Hepatocyte (in vitro differentiated cells): Measurements from ENCODE around the gene ASB6.

Source experiments
- CTCF ChIP-seq: fragments of 200-600 bp; sonication (generic); IDR thresholded peaks from 2 replicates; pipeline ENCODE4 v1.5.1; 2016; ENCODE audit warnings: antibody characterized with exemption, mild to moderate bottlenecking; ENCODE audit not compliant: poor library complexity
- EZH2 ChIP-seq: fragments of 200-600 bp; sonication (generic); IDR thresholded peaks from 2 replicates; pipeline ENCODE4 v1.6.1; 2016; ENCODE audit warnings: antibody characterized with exemption, mild to moderate bottlenecking, borderline replicate concordance

- TF ChIP-seq CTCF (no peak), EZH2 (no peak)
These were observed 14.2 kb downstream of the ASB6 start for GRCh38 chr9:129627556-129628440.
